CD1c-positive myeloid dendritic cell (primary cell): ENCODE data around the gene APPL2.
A peak's percentile ranks its signal among the peaks of the same experiment; 100 is the strongest.

Experiments
- DNase-seq: peaks from one replicate; pipeline ENCODE4 v3.0.0-alpha.2; 2016; ENCODE audit errors: extremely low spot score

The APPL2 gene

GRCh38 chr12:105235732-105236476 lies at the start of gene APPL2:
APPL2 (minus strand) TSS chr12:105236174; CDS start chr12:105236012, 162 bp downstream.
- peak; percentile 93 for DNase-seq

- DNase-seq, result no peak
These were observed 49.4 kb upstream of the APPL2 start for GRCh38 chr12:105285378-105285777.

- DNase-seq, result no peak
These were observed 45.7 kb upstream of the APPL2 start for GRCh38 chr12:105281694-105282049.

GRCh38 chr12:105280966-105281693 lies 45.2 kb upstream of the APPL2 start:
- no peak for DNase-seq

GRCh38 chr12:105279460-105280056 lies 43.6 kb upstream of the APPL2 start:
- peak; percentile 41 for DNase-seq

- no peak for DNase-seq
These were observed 42.2 kb upstream of the APPL2 start for GRCh38 chr12:105278043-105278697.

- peak; percentile 46 for DNase-seq
These were observed 40.2 kb upstream of the APPL2 start for GRCh38 chr12:105275997-105276733.

- DNase-seq, result no peak
These were observed 38.6 kb upstream of the APPL2 start for GRCh38 chr12:105274571-105274970.

- DNase-seq, result no peak
These were observed 37.6 kb upstream of the APPL2 start for GRCh38 chr12:105273601-105274000.

- DNase-seq, result no peak
These were observed 36.9 kb upstream of the APPL2 start for GRCh38 chr12:105272814-105273416.

- no peak for DNase-seq
These were observed 36.2 kb upstream of the APPL2 start for GRCh38 chr12:105272152-105272551.

- DNase-seq, result no peak
These were observed 35.4 kb upstream of the APPL2 start for GRCh38 chr12:105271364-105271763.

GRCh38 chr12:105270671-105271255 lies 34.8 kb upstream of the APPL2 start:
- no peak for DNase-seq

- no peak for DNase-seq
These were observed 31.7 kb upstream of the APPL2 start for GRCh38 chr12:105267711-105268110.

- no peak for DNase-seq
These were observed 28.8 kb upstream of the APPL2 start for GRCh38 chr12:105264771-105265170.

- no peak for DNase-seq
These were observed 26.6 kb upstream of the APPL2 start for GRCh38 chr12:105262461-105263184.

GRCh38 chr12:105261010-105261409 lies 25.0 kb upstream of the APPL2 start:
- DNase-seq, result peak; percentile 26

- no peak for DNase-seq
These were observed 23.3 kb upstream of the APPL2 start for GRCh38 chr12:105259226-105259625.

GRCh38 chr12:105257321-105257728 lies 21.4 kb upstream of the APPL2 start:
- no peak for DNase-seq

GRCh38 chr12:105256921-105257320 lies 20.9 kb upstream of the APPL2 start:
- no peak for DNase-seq
